Thoracic aorta (tissue), 2 donors: Measurements from ENCODE around the gene LDLRAD4. TPM values are rescaled to one million over a fixed set of nuclear protein-coding genes. Genes with fewer than 3 reads are reported as not detected.

Experiments used
- ATAC-seq: fragments of 150-250 bp; one replicate; pipeline ENCODE4 v1.8.0; 2017; ENCODE audit warnings: low read depth; ENCODE audit not compliant: insufficient number of reproducible peaks, low FRiP score
- DNase-seq: peaks from one replicate; pipeline ENCODE4 v3.0.0-alpha.2; 2020; ENCODE audit warnings: low spot score
- H3K27ac ChIP-seq, 2 donors: fragments of 200-600 bp; sonication (generic); 1 replicate in 1 of 2; 2 replicates in 1 of 2; pipeline ENCODE4 v1.5.1; 2016; ENCODE audit warnings: mild to moderate bottlenecking in 2 of 2, moderate library complexity in 2 of 2
- H3K27me3 ChIP-seq: fragments of 200-600 bp; sonication (generic); replicated peaks from 2 replicates; pipeline ENCODE4 v1.6.0; 2016; ENCODE audit warnings: mild to moderate bottlenecking; ENCODE audit not compliant: insufficient read depth
- H3K36me3 ChIP-seq: fragments of 200-600 bp; sonication (generic); one replicate; pipeline ENCODE4 v1.5.1; 2016
- H3K4me1 ChIP-seq, 2 donors: fragments of 200-600 bp; sonication (generic); 1 replicate in 1 of 2; 2 replicates in 1 of 2; pipeline versions ENCODE4 v1.5.1 to v1.6.0; 2016; ENCODE audit warnings: low read depth in 2 of 2, mild to moderate bottlenecking in 1 of 2; ENCODE audit not compliant: control insufficient read depth in 1 of 2
- H3K4me3 ChIP-seq: fragments of 200-600 bp; sonication (generic); 2 replicates; pipeline ENCODE4 v1.5.1; 2016; ENCODE audit warnings: mild to moderate bottlenecking
- H3K9me3 ChIP-seq: fragments of 200-600 bp; sonication (generic); 2 replicates; pipeline ENCODE4 v1.5.1; 2016
- total RNA-seq, 2 donors: library from RNA; depleted of rRNA; stranded (reverse); fragments of >200 nt; gene quantifications; one replicate each; pipeline versions ENCODE4 v1.1.0 to v1.2.3, GENCODE V29; 2016
- TF ChIP-seq, protein P1 (sequence below): fragments of 200-600 bp; sonication (generic); IDR thresholded peaks from one replicate; pipeline ENCODE4 v1.5.1; 2019; ENCODE audit warnings: antibody characterized with exemption

The LDLRAD4 gene
- total RNA-seq, 2 donors from 2014 or later = 98.4 to 135 TPM

DNA sequence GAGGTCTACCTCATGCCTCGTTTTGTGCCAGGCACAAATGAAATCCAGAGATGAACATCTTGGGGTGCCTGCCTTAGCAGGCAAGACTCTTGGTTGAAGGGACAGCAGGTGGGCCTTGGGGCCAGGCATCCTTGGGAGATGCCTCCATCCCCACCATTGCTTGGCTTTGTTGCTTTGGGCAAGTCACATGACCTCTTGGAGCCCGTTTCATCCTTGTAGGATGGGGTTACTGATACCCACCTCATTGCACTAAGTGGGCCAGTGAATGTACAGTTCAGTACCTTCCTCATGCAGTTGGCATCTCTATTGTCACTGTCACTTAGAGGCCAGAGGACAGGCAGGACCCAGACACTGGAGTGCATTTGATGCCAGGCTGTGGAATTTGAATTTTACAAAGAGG is 195.5 kb downstream of the LDLRAD4 start:
- no peak for DNase-seq

GRCh38 chr18:13414521-13414920 is 196.0 kb downstream of the LDLRAD4 start:
- Histone ChIP-seq H3K27ac (no peak overlapping the region), H3K4me1 (peaks cover 16 to 36% of the 10 kb centered on the region in 2 donors), H3K36me3 (no peaks in the 10 kb centered on the region), H3K4me3 (no peak overlapping the region), H3K27me3 (no peaks in the 10 kb centered on the region), H3K9me3 (no peaks in the 10 kb centered on the region)
- TF ChIP-seq, protein P1, sequence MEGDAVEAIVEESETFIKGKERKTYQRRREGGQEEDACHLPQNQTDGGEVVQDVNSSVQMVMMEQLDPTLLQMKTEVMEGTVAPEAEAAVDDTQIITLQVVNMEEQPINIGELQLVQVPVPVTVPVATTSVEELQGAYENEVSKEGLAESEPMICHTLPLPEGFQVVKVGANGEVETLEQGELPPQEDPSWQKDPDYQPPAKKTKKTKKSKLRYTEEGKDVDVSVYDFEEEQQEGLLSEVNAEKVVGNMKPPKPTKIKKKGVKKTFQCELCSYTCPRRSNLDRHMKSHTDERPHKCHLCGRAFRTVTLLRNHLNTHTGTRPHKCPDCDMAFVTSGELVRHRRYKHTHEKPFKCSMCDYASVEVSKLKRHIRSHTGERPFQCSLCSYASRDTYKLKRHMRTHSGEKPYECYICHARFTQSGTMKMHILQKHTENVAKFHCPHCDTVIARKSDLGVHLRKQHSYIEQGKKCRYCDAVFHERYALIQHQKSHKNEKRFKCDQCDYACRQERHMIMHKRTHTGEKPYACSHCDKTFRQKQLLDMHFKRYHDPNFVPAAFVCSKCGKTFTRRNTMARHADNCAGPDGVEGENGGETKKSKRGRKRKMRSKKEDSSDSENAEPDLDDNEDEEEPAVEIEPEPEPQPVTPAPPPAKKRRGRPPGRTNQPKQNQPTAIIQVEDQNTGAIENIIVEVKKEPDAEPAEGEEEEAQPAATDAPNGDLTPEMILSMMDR = no peak
- ATAC-seq (no peak), DNase-seq (no peak)

More for the DNA sequence above, 195.5 kb downstream of the LDLRAD4 start:
- H3K27ac ChIP-seq = no peak overlapping the region
- TF ChIP-seq, protein P1 = no peak
- no peak for ATAC-seq
- no peaks in the 10 kb centered on the region for H3K9me3 ChIP-seq
- H3K36me3 ChIP-seq = no peaks in the 10 kb centered on the region
- peaks cover 16 to 32% of the 10 kb centered on the region in 2 donors for H3K4me1 ChIP-seq
- H3K27me3 ChIP-seq = no peaks in the 10 kb centered on the region
- H3K4me3 ChIP-seq = no peak overlapping the region

DNA sequence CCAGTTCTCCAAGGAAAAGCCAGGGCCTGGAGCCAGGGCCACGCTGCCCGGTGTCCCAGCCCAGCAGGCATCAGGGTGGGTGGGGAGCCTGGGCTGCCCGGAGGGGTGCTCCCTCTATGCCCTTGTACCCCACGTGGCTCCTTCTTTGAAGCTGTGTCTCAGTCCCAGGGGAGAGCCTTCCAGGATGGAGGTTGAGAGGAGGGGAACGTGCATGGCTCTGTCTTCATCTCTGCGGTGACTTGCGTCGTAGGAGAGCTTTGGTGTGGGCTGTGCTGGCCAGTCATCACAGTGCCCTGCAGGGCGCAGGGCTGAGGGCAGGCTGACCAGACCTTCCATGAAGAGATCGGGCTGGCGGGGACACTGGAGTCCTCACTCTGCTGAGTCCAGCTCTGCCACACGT is 197.2 kb downstream of the LDLRAD4 start:
- Histone ChIP-seq H3K36me3 (no peaks in the 10 kb centered on the region), H3K4me1 (peaks cover 16 to 36% of the 10 kb centered on the region in 2 donors), H3K9me3 (no peaks in the 10 kb centered on the region), H3K4me3 (no peak overlapping the region), H3K27me3 (no peaks in the 10 kb centered on the region), H3K27ac (peak overlapping the region in 1 of 2 donors; percentile 48)
- TF ChIP-seq, protein P1 = no peak
- ATAC-seq (no peak), DNase-seq (no peak)

- H3K4me3 ChIP-seq = no peak overlapping the region
- H3K27ac ChIP-seq = peak overlapping the region in 1 of 2 donors; percentile 48
- ATAC-seq = no peak
- TF ChIP-seq, protein P1 = no peak
- H3K36me3 ChIP-seq = no peaks in the 10 kb centered on the region
- no peaks in the 10 kb centered on the region for H3K27me3 ChIP-seq
- peaks cover 16 to 37% of the 10 kb centered on the region in 2 donors for H3K4me1 ChIP-seq
- no peak for DNase-seq
- no peaks in the 10 kb centered on the region for H3K9me3 ChIP-seq
These were observed 197.6 kb downstream of the LDLRAD4 start for GRCh38 chr18:13416208-13416607.

GRCh38 chr18:13416848-13417247 is 198.3 kb downstream of the LDLRAD4 start:
- Histone ChIP-seq H3K9me3 (no peaks in the 10 kb centered on the region), H3K4me3 (no peak overlapping the region), H3K27me3 (no peaks in the 10 kb centered on the region), H3K4me1 (peaks cover 16 to 43% of the 10 kb centered on the region in 2 donors), H3K36me3 (no peaks in the 10 kb centered on the region), H3K27ac (no peak overlapping the region)
- TF ChIP-seq, protein P1 = no peak
- ATAC-seq (no peak), DNase-seq (no peak)
